ENCODE data around the gene RFNG. TPM values are rescaled to one million over a fixed set of nuclear protein-coding genes. Genes with fewer than 3 reads are reported as not detected.

Gene RFNG
- polyA plus RNA-seq, 1 donor (not counting 4 experiments of a cell fraction or from before 2014, with no cell fraction given), result 10.2 TPM

GRCh38 chr17:82012640-82013295 is 38.8 kb downstream of the RFNG start:
- Histone ChIP-seq H4K20me1 (ENCODE audit: control insufficient read depth, extremely low read depth, insufficient read depth, low read length) (no peaks in the 10 kb centered on the region), H3K9ac (ENCODE audit: control insufficient read depth, extremely low read depth, insufficient read depth, low read length) (peak overlapping the region; percentile 9), H3K4me3 (ENCODE audit: control insufficient read depth in 2 of 3, extremely low read depth in 1 of 3, insufficient read depth in 2 of 3, low read depth in 1 of 3, low read length in 3 of 3) (no peak overlapping the region), H3K27ac (ENCODE audit: control insufficient read depth, insufficient read depth, low read length) (no peak overlapping the region), H3K9me1 (ENCODE audit: control insufficient read depth, extremely low read depth, insufficient read depth, low read length) (no peaks in the 10 kb centered on the region), H3K9me3 (ENCODE audit: control insufficient read depth, low read depth, low read length) (no peaks in the 10 kb centered on the region), H3K4me1 (ENCODE audit: control insufficient read depth, extremely low read depth, insufficient read depth, low read length) (peaks cover 18% of the 10 kb centered on the region), H3K36me3 (ENCODE audit: control insufficient read depth in 2 of 2, extremely low read depth in 1 of 2, insufficient read depth in 2 of 2, low read length in 2 of 2) (no peaks in the 10 kb centered on the region), H2AFZ (ENCODE audit: control insufficient read depth, low read length) (no peak overlapping the region), H3K79me2 (ENCODE audit: control insufficient read depth, insufficient read depth, low read length) (no peaks in the 10 kb centered on the region), H3K27me3 (ENCODE audit: control insufficient read depth, extremely low read depth, insufficient read depth, low read length) (no peaks in the 10 kb centered on the region), H3K4me2 (ENCODE audit: control insufficient read depth, extremely low read depth, insufficient read depth, low read depth, low read length) (no peak overlapping the region)
- TF ChIP-seq, protein P1, sequence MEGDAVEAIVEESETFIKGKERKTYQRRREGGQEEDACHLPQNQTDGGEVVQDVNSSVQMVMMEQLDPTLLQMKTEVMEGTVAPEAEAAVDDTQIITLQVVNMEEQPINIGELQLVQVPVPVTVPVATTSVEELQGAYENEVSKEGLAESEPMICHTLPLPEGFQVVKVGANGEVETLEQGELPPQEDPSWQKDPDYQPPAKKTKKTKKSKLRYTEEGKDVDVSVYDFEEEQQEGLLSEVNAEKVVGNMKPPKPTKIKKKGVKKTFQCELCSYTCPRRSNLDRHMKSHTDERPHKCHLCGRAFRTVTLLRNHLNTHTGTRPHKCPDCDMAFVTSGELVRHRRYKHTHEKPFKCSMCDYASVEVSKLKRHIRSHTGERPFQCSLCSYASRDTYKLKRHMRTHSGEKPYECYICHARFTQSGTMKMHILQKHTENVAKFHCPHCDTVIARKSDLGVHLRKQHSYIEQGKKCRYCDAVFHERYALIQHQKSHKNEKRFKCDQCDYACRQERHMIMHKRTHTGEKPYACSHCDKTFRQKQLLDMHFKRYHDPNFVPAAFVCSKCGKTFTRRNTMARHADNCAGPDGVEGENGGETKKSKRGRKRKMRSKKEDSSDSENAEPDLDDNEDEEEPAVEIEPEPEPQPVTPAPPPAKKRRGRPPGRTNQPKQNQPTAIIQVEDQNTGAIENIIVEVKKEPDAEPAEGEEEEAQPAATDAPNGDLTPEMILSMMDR (optimal IDR thresholded peaks at IDR 0.05 in 1 of 3, IDR thresholded peaks at IDR 0.05 in 1 of 3, conservative IDR thresholded peaks at IDR 0.05 in 1 of 3; ENCODE audit: extremely low read depth in 1 of 3, insufficient read depth in 2 of 3, low read length in 3 of 3), result no peak
- TF ChIP-seq EZH2 (IDR thresholded peaks at IDR 0.05; ENCODE audit: low read length), result no peak
- no peak for DNase-seq (ENCODE audit: low read depth, low spot score)
- dilution Hi-C loops (cut with MboI; ENCODE audit: extremely low pct_ligation_motif_present, low sequenced_read_pairs), result no loop called here
- no peak for FAIRE-seq

DNA sequence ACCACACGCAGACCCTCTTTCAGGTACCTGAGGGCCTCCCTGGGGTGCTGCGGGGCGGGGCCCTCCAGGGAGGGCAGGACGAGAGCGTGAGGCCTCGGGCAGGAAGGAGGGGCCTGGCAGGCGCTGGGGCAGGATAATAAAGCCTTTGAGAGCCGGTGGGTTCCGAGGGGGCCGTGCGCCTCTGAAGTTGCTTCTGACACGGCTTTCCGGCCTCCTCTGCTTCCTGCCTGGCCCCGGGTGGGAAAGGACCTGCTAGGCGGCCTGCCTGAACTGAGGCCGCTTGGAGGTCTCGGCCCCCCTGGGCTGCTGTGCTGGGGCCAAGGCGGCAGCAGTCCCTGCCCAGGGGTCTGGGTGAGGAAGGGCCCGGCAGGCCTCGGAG is 39.4 kb downstream of the RFNG start:
- H3K27ac ChIP-seq (ENCODE audit: control insufficient read depth, insufficient read depth, low read length), result no peak overlapping the region
- no peak overlapping the region for H3K4me2 ChIP-seq (ENCODE audit: control insufficient read depth, extremely low read depth, insufficient read depth, low read depth, low read length)
- dilution Hi-C loops (cut with MboI; ENCODE audit: extremely low pct_ligation_motif_present, low sequenced_read_pairs), result no loop called here
- DNase-seq (ENCODE audit: low read depth, low spot score) (no peak), FAIRE-seq (no peak)
- no peaks in the 10 kb centered on the region for H3K9me1 ChIP-seq (ENCODE audit: control insufficient read depth, extremely low read depth, insufficient read depth, low read length)
- TF ChIP-seq, protein P1 (optimal IDR thresholded peaks at IDR 0.05 in 1 of 3, IDR thresholded peaks at IDR 0.05 in 1 of 3, conservative IDR thresholded peaks at IDR 0.05 in 1 of 3; ENCODE audit: extremely low read depth in 1 of 3, insufficient read depth in 2 of 3, low read length in 3 of 3), result no peak
- TF ChIP-seq EZH2 (IDR thresholded peaks at IDR 0.05; ENCODE audit: low read length), result no peak
- H3K9ac ChIP-seq (ENCODE audit: control insufficient read depth, extremely low read depth, insufficient read depth, low read length), result no peak overlapping the region
- H4K20me1 ChIP-seq (ENCODE audit: control insufficient read depth, extremely low read depth, insufficient read depth, low read length), result no peaks in the 10 kb centered on the region
- H3K79me2 ChIP-seq (ENCODE audit: control insufficient read depth, insufficient read depth, low read length), result no peaks in the 10 kb centered on the region
- no peaks in the 10 kb centered on the region for H3K36me3 ChIP-seq (ENCODE audit: control insufficient read depth in 2 of 2, extremely low read depth in 1 of 2, insufficient read depth in 2 of 2, low read length in 2 of 2)
- H2AFZ ChIP-seq (ENCODE audit: control insufficient read depth, low read length), result no peak overlapping the region
- peaks cover 18% of the 10 kb centered on the region for H3K4me1 ChIP-seq (ENCODE audit: control insufficient read depth, extremely low read depth, insufficient read depth, low read length)
- no peaks in the 10 kb centered on the region for H3K27me3 ChIP-seq (ENCODE audit: control insufficient read depth, extremely low read depth, insufficient read depth, low read length)
- no peaks in the 10 kb centered on the region for H3K9me3 ChIP-seq (ENCODE audit: control insufficient read depth, low read depth, low read length)
- no peak overlapping the region for H3K4me3 ChIP-seq (ENCODE audit: control insufficient read depth in 2 of 3, extremely low read depth in 1 of 3, insufficient read depth in 2 of 3, low read depth in 1 of 3, low read length in 3 of 3)

Data from keratinocyte (primary cell).